ENCODE measurements around the gene TCOF1.

TCOF1 gene

DNA sequence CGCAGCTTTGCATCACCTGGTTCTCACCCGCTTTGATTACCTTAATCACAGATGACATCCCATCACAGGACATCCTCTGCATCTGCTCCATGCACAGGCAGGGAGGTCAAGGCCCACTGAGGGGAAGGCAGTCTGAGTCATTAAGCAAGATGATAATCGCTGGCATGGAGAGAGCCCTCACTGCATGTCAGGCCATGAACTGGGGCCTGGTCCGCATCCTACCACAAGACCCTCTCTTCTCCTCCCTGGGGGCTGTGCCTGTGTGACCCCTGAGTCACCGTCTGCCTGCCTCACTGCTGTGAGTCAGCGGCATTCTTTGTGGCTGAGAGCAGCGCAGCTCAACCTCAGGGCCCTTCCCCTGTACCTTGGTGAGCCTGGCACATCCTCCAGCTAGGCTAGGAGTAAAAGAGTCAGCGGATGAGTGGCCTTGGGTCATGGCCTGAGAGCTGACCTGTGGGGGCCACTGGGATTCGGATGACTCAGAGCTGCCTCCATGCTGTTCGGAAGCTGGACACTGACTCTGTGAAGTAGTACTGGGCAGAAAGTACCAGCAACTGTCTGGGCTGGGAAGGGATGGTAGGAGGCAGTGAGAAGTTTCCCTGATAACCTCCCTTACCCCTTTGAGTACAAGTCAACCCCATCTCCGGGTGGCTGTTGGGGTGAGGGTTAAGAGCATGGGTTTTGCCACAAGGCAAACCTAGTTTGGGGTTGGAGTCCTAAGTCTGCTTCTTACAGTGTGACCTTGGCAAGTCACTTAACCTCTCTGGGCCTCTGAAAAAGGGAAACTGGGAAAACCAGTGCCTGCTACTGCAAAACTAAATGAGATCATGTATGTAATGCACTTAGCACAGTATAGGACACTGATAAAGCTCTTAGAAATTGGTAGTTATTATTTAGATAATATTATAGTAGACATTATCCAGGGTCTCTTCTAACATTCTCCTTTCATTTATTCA lies 40.2 kb upstream of the TCOF1 start:
- Histone ChIP-seq H3K4me1 (ENCODE audit: control insufficient read depth in 1 of 2, insufficient read depth in 2 of 2, low read length in 2 of 2) (no peaks in the 10 kb centered on the region), H3K36me3 (ENCODE audit: control insufficient read depth in 1 of 2, insufficient read depth in 2 of 2, low read length in 2 of 2) (no peaks in the 10 kb centered on the region), H3K9me3 (ENCODE audit: control insufficient read depth in 1 of 2, low read length in 2 of 2) (no peaks in the 10 kb centered on the region), H3K4me3 (ENCODE audit: low read depth in 1 of 2, low read length in 2 of 2) (no peak overlapping the region), H3K27me3 (ENCODE audit: low read depth, low read length) (no peaks in the 10 kb centered on the region), H3K27ac (ENCODE audit: low read length) (no peak overlapping the region)

DNA sequence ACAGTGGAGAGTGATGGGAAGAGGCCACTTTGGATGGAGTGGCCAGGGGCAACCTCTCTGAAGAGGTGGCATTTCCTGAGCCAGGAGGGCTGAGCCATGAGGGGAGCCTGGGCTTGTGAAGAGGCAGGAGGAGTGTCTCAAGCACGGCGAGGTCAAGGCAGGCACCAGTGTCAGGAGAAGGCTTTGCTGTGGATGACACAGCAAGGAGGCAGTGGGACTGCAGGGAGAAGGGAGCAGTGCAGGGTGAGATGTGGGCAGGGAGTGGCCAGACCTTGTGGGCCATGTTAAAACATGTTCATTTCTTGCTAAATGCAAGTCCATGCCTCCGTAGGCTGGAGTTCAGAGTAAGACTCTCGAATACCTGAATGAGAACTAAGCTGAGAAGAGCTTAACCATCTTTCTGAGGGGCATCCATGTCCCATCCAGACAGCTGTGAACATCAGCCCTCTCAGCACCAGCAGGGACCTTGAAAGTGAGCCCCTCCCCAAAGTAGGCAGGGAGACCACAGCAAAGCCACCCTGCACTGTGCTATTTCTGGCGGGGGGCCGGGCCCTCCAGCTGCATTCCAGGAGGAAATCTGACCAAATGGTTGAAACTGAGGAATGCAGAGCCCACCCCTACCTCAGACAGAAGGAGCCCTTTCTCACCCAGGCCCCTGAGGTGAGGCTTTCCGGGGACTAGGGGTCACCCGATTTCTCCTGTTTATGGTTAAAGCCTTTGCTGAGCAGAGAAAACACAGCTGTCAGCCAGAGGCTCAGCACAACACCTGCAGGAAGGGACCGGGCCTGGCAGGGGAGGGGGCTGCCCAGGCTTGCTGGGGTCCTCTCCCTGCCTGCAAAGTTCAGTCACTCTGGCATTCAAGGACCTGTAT lies 38.6 kb upstream of the TCOF1 start:
- Histone ChIP-seq H3K27me3 (ENCODE audit: low read depth, low read length) (no peaks in the 10 kb centered on the region), H3K4me3 (ENCODE audit: low read depth in 1 of 2, low read length in 2 of 2) (no peak overlapping the region), H3K27ac (ENCODE audit: low read length) (no peak overlapping the region), H3K4me1 (ENCODE audit: control insufficient read depth in 1 of 2, insufficient read depth in 2 of 2, low read length in 2 of 2) (no peaks in the 10 kb centered on the region), H3K9me3 (ENCODE audit: control insufficient read depth in 1 of 2, low read length in 2 of 2) (no peaks in the 10 kb centered on the region), H3K36me3 (ENCODE audit: control insufficient read depth in 1 of 2, insufficient read depth in 2 of 2, low read length in 2 of 2) (no peaks in the 10 kb centered on the region)

- Histone ChIP-seq H3K36me3 (ENCODE audit: control insufficient read depth in 1 of 2, insufficient read depth in 2 of 2, low read length in 2 of 2) (no peaks in the 10 kb centered on the region), H3K4me3 (ENCODE audit: low read depth in 1 of 2, low read length in 2 of 2) (no peak overlapping the region), H3K27ac (ENCODE audit: low read length) (no peak overlapping the region), H3K9me3 (ENCODE audit: control insufficient read depth in 1 of 2, low read length in 2 of 2) (no peaks in the 10 kb centered on the region), H3K4me1 (ENCODE audit: control insufficient read depth in 1 of 2, insufficient read depth in 2 of 2, low read length in 2 of 2) (no peaks in the 10 kb centered on the region), H3K27me3 (ENCODE audit: low read depth, low read length) (no peaks in the 10 kb centered on the region)
These were observed 38.1 kb upstream of the TCOF1 start for GRCh38 chr5:150319484-150319790.

- Histone ChIP-seq H3K4me1 (ENCODE audit: control insufficient read depth in 1 of 2, insufficient read depth in 2 of 2, low read length in 2 of 2) (no peaks in the 10 kb centered on the region), H3K36me3 (ENCODE audit: control insufficient read depth in 1 of 2, insufficient read depth in 2 of 2, low read length in 2 of 2) (no peaks in the 10 kb centered on the region), H3K27ac (ENCODE audit: low read length) (no peak overlapping the region), H3K9me3 (ENCODE audit: control insufficient read depth in 1 of 2, low read length in 2 of 2) (no peaks in the 10 kb centered on the region), H3K4me3 (ENCODE audit: low read depth in 1 of 2, low read length in 2 of 2) (no peak overlapping the region), H3K27me3 (ENCODE audit: low read depth, low read length) (no peaks in the 10 kb centered on the region)
These were observed 37.4 kb upstream of the TCOF1 start for GRCh38 chr5:150320044-150320613.

DNA sequence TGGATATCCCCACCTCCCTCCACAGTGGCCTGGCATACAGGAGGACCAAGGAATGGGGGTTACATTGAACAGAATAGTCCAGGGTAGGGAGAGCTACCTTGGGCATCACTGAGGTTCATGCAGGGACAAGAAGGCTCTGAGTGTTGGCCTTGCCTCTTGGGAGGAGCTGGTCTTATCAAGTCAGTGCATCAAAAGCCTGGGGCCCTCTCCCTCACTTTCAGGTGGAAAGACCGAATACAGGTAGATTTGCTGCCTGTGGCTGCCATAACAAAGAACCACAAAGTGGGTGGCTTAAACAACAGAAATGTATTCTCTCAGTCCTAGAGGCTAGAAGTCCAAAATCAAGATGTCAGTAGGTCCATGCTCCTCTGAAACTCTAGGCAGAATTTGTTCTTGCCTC lies 36.3 kb upstream of the TCOF1 start:
- Histone ChIP-seq H3K27ac (ENCODE audit: low read length) (no peak overlapping the region), H3K36me3 (ENCODE audit: control insufficient read depth in 1 of 2, insufficient read depth in 2 of 2, low read length in 2 of 2) (no peaks in the 10 kb centered on the region), H3K9me3 (ENCODE audit: control insufficient read depth in 1 of 2, low read length in 2 of 2) (no peaks in the 10 kb centered on the region), H3K4me1 (ENCODE audit: control insufficient read depth in 1 of 2, insufficient read depth in 2 of 2, low read length in 2 of 2) (no peaks in the 10 kb centered on the region), H3K27me3 (ENCODE audit: low read depth, low read length) (no peaks in the 10 kb centered on the region), H3K4me3 (ENCODE audit: low read depth in 1 of 2, low read length in 2 of 2) (no peak overlapping the region)

DNA sequence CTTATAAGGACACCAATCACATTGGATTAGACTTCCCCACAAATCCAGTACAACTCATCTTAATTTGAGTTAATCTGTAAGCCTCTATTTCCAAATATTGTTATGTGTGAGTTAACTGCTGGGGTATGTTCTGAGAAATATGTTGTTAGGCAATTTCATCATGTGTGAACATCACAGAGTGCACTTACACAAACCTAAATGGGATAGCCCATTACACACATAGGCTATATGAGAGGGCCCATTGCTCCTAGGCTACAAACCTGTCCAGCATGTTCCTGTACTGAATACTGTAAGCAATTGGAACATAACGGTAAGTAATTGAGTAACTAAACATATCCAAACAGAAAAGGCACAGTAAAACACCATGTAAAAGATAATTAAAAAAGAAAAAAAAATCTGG lies 35.7 kb upstream of the TCOF1 start:
- H3K4me1 ChIP-seq (ENCODE audit: control insufficient read depth in 1 of 2, insufficient read depth in 2 of 2, low read length in 2 of 2) = no peaks in the 10 kb centered on the region
- no peak overlapping the region for H3K27ac ChIP-seq (ENCODE audit: low read length)
- no peaks in the 10 kb centered on the region for H3K9me3 ChIP-seq (ENCODE audit: control insufficient read depth in 1 of 2, low read length in 2 of 2)
- H3K4me3 ChIP-seq (ENCODE audit: low read depth in 1 of 2, low read length in 2 of 2) = no peak overlapping the region
- no peaks in the 10 kb centered on the region for H3K36me3 ChIP-seq (ENCODE audit: control insufficient read depth in 1 of 2, insufficient read depth in 2 of 2, low read length in 2 of 2)
- H3K27me3 ChIP-seq (ENCODE audit: low read depth, low read length) = no peaks in the 10 kb centered on the region

DNA sequence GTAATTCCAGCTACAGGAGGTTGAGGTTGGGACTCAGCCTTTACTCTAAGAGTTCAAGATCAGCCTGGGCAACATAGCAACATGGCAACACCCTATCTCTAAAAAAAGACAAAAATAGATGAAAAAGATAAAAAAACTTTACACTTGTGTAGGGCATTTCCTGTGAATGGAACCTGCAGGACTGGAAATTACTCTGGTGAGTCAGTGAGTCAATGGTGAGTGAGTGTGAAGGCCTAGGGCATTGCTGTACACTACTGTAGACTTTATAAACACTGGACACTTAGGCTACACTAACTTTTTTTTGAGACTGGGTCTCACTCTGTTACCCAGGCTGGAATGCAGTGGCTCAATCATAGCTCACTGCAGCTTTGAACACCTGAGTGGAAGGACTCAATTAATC lies 35.3 kb upstream of the TCOF1 start:
- Histone ChIP-seq H3K4me3 (ENCODE audit: low read depth in 1 of 2, low read length in 2 of 2) (no peak overlapping the region), H3K4me1 (ENCODE audit: control insufficient read depth in 1 of 2, insufficient read depth in 2 of 2, low read length in 2 of 2) (no peaks in the 10 kb centered on the region), H3K36me3 (ENCODE audit: control insufficient read depth in 1 of 2, insufficient read depth in 2 of 2, low read length in 2 of 2) (no peaks in the 10 kb centered on the region), H3K9me3 (ENCODE audit: control insufficient read depth in 1 of 2, low read length in 2 of 2) (no peaks in the 10 kb centered on the region), H3K27ac (ENCODE audit: low read length) (no peak overlapping the region), H3K27me3 (ENCODE audit: low read depth, low read length) (no peaks in the 10 kb centered on the region)

- no peaks in the 10 kb centered on the region for H3K9me3 ChIP-seq (ENCODE audit: control insufficient read depth in 1 of 2, low read length in 2 of 2)
- no peak overlapping the region for H3K27ac ChIP-seq (ENCODE audit: low read length)
- H3K36me3 ChIP-seq (ENCODE audit: control insufficient read depth in 1 of 2, insufficient read depth in 2 of 2, low read length in 2 of 2) = no peaks in the 10 kb centered on the region
- H3K4me1 ChIP-seq (ENCODE audit: control insufficient read depth in 1 of 2, insufficient read depth in 2 of 2, low read length in 2 of 2) = no peaks in the 10 kb centered on the region
- H3K4me3 ChIP-seq (ENCODE audit: low read depth in 1 of 2, low read length in 2 of 2) = no peak overlapping the region
- H3K27me3 ChIP-seq (ENCODE audit: low read depth, low read length) = no peaks in the 10 kb centered on the region
These were observed 34.4 kb upstream of the TCOF1 start for GRCh38 chr5:150323092-150323491.

- no peaks in the 10 kb centered on the region for H3K4me1 ChIP-seq (ENCODE audit: control insufficient read depth in 1 of 2, insufficient read depth in 2 of 2, low read length in 2 of 2)
- H3K36me3 ChIP-seq (ENCODE audit: control insufficient read depth in 1 of 2, insufficient read depth in 2 of 2, low read length in 2 of 2) = no peaks in the 10 kb centered on the region
- H3K27me3 ChIP-seq (ENCODE audit: low read depth, low read length) = no peaks in the 10 kb centered on the region
- no peaks in the 10 kb centered on the region for H3K9me3 ChIP-seq (ENCODE audit: control insufficient read depth in 1 of 2, low read length in 2 of 2)
- H3K4me3 ChIP-seq (ENCODE audit: low read depth in 1 of 2, low read length in 2 of 2) = no peak overlapping the region
- H3K27ac ChIP-seq (ENCODE audit: low read length) = no peak overlapping the region
These were observed 33.7 kb upstream of the TCOF1 start for GRCh38 chr5:150323819-150324218.

DNA sequence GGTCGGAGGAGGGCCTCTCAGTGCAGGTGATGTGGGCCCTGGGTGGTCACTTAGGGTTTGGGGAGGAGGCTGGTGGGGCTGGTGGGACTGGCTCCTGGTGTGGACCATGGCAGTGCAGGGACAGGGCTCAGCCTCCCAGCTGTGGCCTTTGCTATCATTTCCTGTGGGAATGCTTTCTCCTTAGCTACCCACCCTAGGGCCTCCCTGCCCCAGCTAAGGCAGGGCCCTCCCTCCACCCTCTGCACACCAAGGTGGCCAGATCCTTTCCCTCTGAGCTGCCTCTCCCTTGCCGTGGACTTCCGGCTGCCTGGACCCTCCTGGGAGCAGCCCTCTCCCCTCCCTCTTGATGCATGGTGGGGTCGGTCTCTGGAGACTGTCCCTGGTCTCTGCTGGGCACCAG lies 32.1 kb upstream of the TCOF1 start:
- no peaks in the 10 kb centered on the region for H3K9me3 ChIP-seq (ENCODE audit: control insufficient read depth in 1 of 2, low read length in 2 of 2)
- H3K4me3 ChIP-seq (ENCODE audit: low read depth in 1 of 2, low read length in 2 of 2) = no peak overlapping the region
- no peaks in the 10 kb centered on the region for H3K4me1 ChIP-seq (ENCODE audit: control insufficient read depth in 1 of 2, insufficient read depth in 2 of 2, low read length in 2 of 2)
- no peaks in the 10 kb centered on the region for H3K27me3 ChIP-seq (ENCODE audit: low read depth, low read length)
- H3K36me3 ChIP-seq (ENCODE audit: control insufficient read depth in 1 of 2, insufficient read depth in 2 of 2, low read length in 2 of 2) = no peaks in the 10 kb centered on the region
- H3K27ac ChIP-seq (ENCODE audit: low read length) = no peak overlapping the region

- Histone ChIP-seq H3K27ac (ENCODE audit: low read length) (no peak overlapping the region), H3K36me3 (ENCODE audit: control insufficient read depth in 1 of 2, insufficient read depth in 2 of 2, low read length in 2 of 2) (no peaks in the 10 kb centered on the region)
These were observed 30.8 kb upstream of the TCOF1 start for GRCh38 chr5:150326707-150327106.

More at GRCh38 chr5:150326707-150327106, 30.8 kb upstream of the TCOF1 start:
- Histone ChIP-seq H3K27me3 (ENCODE audit: low read depth, low read length) (no peaks in the 10 kb centered on the region), H3K4me3 (ENCODE audit: low read depth in 1 of 2, low read length in 2 of 2) (no peak overlapping the region), H3K4me1 (ENCODE audit: control insufficient read depth in 1 of 2, insufficient read depth in 2 of 2, low read length in 2 of 2) (no peaks in the 10 kb centered on the region), H3K9me3 (ENCODE audit: control insufficient read depth in 1 of 2, low read length in 2 of 2) (no peaks in the 10 kb centered on the region)
